GM12878 (cell line): ENCODE results near the gene CTIF. TPM values are rescaled to one million over a fixed set of nuclear protein-coding genes. Genes with fewer than 3 reads are reported as not detected.

ENCODE experiments used
- ATAC-seq: fragments of 200-7000 bp; cut with Tn5 transposase; 3 replicates; pipeline ENCODE4 v1.9.1; 2020; ENCODE audit warnings: mild to moderate bottlenecking, moderate library complexity
- BruUV-seq: library from RNA; stranded (reverse); fragments of 400-500 nt; replicated peaks from 2 replicates; lab custom pipeline; 2021; lab: Mats Ljungman, UMichigan
- CTCF ChIA-PET: fragments of 300-600 bp; sonication (Branson Sonifier 250); formaldehyde crosslinking; extraction: SDS; loops from one replicate; lab custom pipeline; 2021; ENCODE audit warnings: inconsistent platforms; lab: Yijun Ruan, JAX
- POLR2A ChIA-PET: fragments of 350-600 bp; formaldehyde crosslinking; extraction: SDS; loops from one replicate; lab custom pipeline; 2021; ENCODE audit warnings: inconsistent platforms; lab: Charles Lee
- RAD21 ChIA-PET: fragments of 300-600 bp; sonication (Branson Sonifier 250); formaldehyde crosslinking; loops from one replicate; lab custom pipeline; 2023; ENCODE audit warnings: antibody characterized with exemption; ENCODE audit not compliant: unreplicated experiment; lab: Charles Lee
- SMC1A ChIA-PET: fragments of 300-600 bp; sonication (Branson Sonifier 250); formaldehyde crosslinking; loops from one replicate; lab custom pipeline; 2023; ENCODE audit not compliant: unreplicated experiment, uncharacterized antibody; lab: Charles Lee
- DNase-seq: peaks from one replicate; pipeline ENCODE4 v3.0.0-alpha.2; 2011; ENCODE audit warnings: low read depth, low spot score
- FAIRE-seq: peaks from 3 replicates; lab custom pipeline; 2011; peaks lifted over from hg19 to GRCh38; lab: Jason Lieb, UNC
- H2AFZ ChIP-seq: 2 replicates; pipeline ENCODE4 v1.6.0; 2011; ENCODE audit warnings: low read depth, low read length, control low read depth; ENCODE audit not compliant: control insufficient read depth
- H3K27ac ChIP-seq: 2 replicates; pipeline ENCODE4 v1.5.1; 2011; ENCODE audit warnings: control low read depth; ENCODE audit not compliant: control insufficient read depth, insufficient read depth
- H3K27me3 ChIP-seq, 2 experiments: replicated peaks in 1 of 2; 2 replicates each; pipeline versions ENCODE4 v1.6.0 to v1.6.1; 2011; ENCODE audit warnings: low read length in 1 of 2; ENCODE audit not compliant: control insufficient read depth in 2 of 2, insufficient read depth in 2 of 2
- H3K36me3 ChIP-seq, 2 experiments: 2 replicates each; pipeline ENCODE4 v1.5.1; 2011; ENCODE audit warnings: low read length in 1 of 2; ENCODE audit not compliant: control insufficient read depth in 2 of 2, insufficient read depth in 2 of 2
- H3K4me1 ChIP-seq: 2 replicates; pipeline ENCODE4 v1.6.1; 2011; ENCODE audit warnings: mild to moderate bottlenecking, low read length, moderate library complexity, mixed read lengths; ENCODE audit not compliant: control insufficient read depth, insufficient read depth
- H3K4me2 ChIP-seq: 2 replicates; pipeline ENCODE4 v1.6.0; 2011; ENCODE audit warnings: control low read depth; ENCODE audit not compliant: control insufficient read depth, insufficient read depth
- H3K4me3 ChIP-seq: fragments of 200-600 bp; sonication (generic); 2 replicates; pipeline ENCODE4 v1.5.1; 2016
- H3K79me2 ChIP-seq: 2 replicates; pipeline ENCODE4 v1.6.0; 2011; ENCODE audit warnings: low read length; ENCODE audit not compliant: control insufficient read depth, insufficient read depth
- H3K9ac ChIP-seq: 2 replicates; pipeline ENCODE4 v1.8.0; 2011; ENCODE audit warnings: low read length, control low read depth, mixed read lengths; ENCODE audit not compliant: control insufficient read depth, insufficient read depth
- H3K9me3 ChIP-seq: replicated peaks from 3 replicates; pipeline ENCODE4 v1.5.1; 2011; ENCODE audit warnings: mild to moderate bottlenecking, low read length; ENCODE audit not compliant: control insufficient read depth, insufficient read depth
- H4K20me1 ChIP-seq: 2 replicates; pipeline ENCODE4 v1.6.0; 2011; ENCODE audit not compliant: control insufficient read depth, insufficient read depth
- CBFB ChIP-seq: IDR thresholded peaks from 2 replicates; pipeline ENCODE4 v1.6.1; 2016; ENCODE audit warnings: antibody characterized with exemption, low read depth
- CBX3 ChIP-seq: fragments of 200-600 bp; sonication (generic); IDR thresholded peaks from 2 replicates; pipeline ENCODE4 v1.6.1; 2016; ENCODE audit warnings: low read depth, borderline replicate concordance
- EZH2 ChIP-seq: IDR thresholded peaks from 2 replicates; pipeline ENCODE4 v1.6.1; 2012; ENCODE audit warnings: low read depth, mild to moderate bottlenecking, control low read depth, inconsistent platforms, low read length, borderline replicate concordance; ENCODE audit not compliant: control insufficient read depth
- MEF2B ChIP-seq: fragments of 450-650 bp; IDR thresholded peaks from 2 replicates; pipeline ENCODE4 v1.6.1; 2018; ENCODE audit warnings: mild to moderate bottlenecking, moderate library complexity; ENCODE audit not compliant: partially characterized antibody, poor library complexity, severe bottlenecking
- RBBP5 ChIP-seq: fragments of 200-600 bp; sonication (generic); conservative IDR thresholded peaks from 2 replicates; pipeline ENCODE4 v1.6.1; 2016
- RCOR1 ChIP-seq: conservative IDR thresholded peaks from 2 replicates; pipeline ENCODE4 v1.6.1; 2012; ENCODE audit warnings: low read depth, low read length, improper control_type of control experiment
- RFX5 ChIP-seq: IDR thresholded peaks from 2 replicates; pipeline ENCODE4 v1.6.1; 2011; ENCODE audit warnings: low read depth, low read length, improper control_type of control experiment
- RUNX3 ChIP-seq: IDR thresholded peaks from 2 replicates; pipeline ENCODE4 v1.6.1; 2012; ENCODE audit warnings: low read length, inconsistent platforms
- SMAD1 ChIP-seq: fragments of 450-650 bp; IDR thresholded peaks from 2 replicates; pipeline ENCODE4 v1.6.1; 2018; ENCODE audit warnings: mild to moderate bottlenecking, low read depth; ENCODE audit not compliant: partially characterized antibody
- SP1 ChIP-seq: IDR thresholded peaks from one replicate; pipeline ENCODE4 v1.6.1; 2011; ENCODE audit warnings: low read depth, low read length
- TCF12 ChIP-seq: IDR thresholded peaks from 2 replicates; pipeline ENCODE4 v1.6.1; 2011; ENCODE audit warnings: low read depth, mild to moderate bottlenecking, low read length
- YY1 ChIP-seq: IDR thresholded peaks from 2 replicates; pipeline ENCODE4 v1.6.1; 2011; ENCODE audit warnings: low read depth, mild to moderate bottlenecking, low read length
- ZNF24 ChIP-seq: fragments of 450-650 bp; IDR thresholded peaks from 2 replicates; pipeline ENCODE4 v1.6.1; 2017; ENCODE audit warnings: antibody characterized with exemption, mild to moderate bottlenecking
- WGBS: methylation state at CpG from one replicate; pipeline ENCODE4 v1.1.6; 2016; ENCODE audit warnings: low lambda C conversion rate; ENCODE audit not compliant: insufficient replicate concordance, insufficient coverage; ENCODE audit errors: missing lambda C conversion rate; 5-methylcytosine and 5-hydroxymethylcytosine counted together
- in situ Hi-C: fragments of 300-500 bp; cut with MboI; formaldehyde crosslinking; loops from 9 replicates; pipeline ENCODE4 v1.14.3; 2018; ENCODE audit warnings: mixed read lengths
- intact Hi-C: fragments of 100-400 bp; cut with micrococcal nuclease; formaldehyde crosslinking; loops from one replicate; pipeline ENCODE4 v1.14.2; 2022; ENCODE audit not compliant: unreplicated experiment
- polyA plus RNA-seq, 11 experiments: library from polyadenylated mRNA; depleted of rRNA in 4 of 11; unstranded in 6 of 11; stranded (reverse) in 5 of 11; fragments of >200 nt; fragmentation: Nextera tagmentation in 4 of 11; fragmentation: Illumina TruSeq in 1 of 11; extraction: Ambion mirVana in 4 of 11; extraction: Trizol in 1 of 11; gene quantifications; 1 replicate in 1 of 11; 2 replicates in 10 of 11; pipeline versions ENCODE4 v1.2.1 to v1.2.3, GENCODE V29; 2011 to 2016; ENCODE audit warnings: inconsistent platforms in 2 of 11, missing spikeins in 2 of 11, low read depth in 1 of 11
- total RNA-seq, 4 experiments: library from RNA; depleted of rRNA in 3 of 4; stranded (reverse); fragments of >200 nt in 3 of 4; fragmentation: Illumina TruSeq in 1 of 4; extraction: Trizol in 1 of 4; gene quantifications; 2 replicates each; pipeline versions ENCODE4 v1.2.1 to v1.2.3, GENCODE V29; 2013 to 2021

Gene CTIF
- total and polyA plus RNA-seq, 10 of the 15 experiments (the other 5 are each of a cell fraction or from before 2014, with no cell fraction given): 0.06 to 11.6 (median 2.5) TPM

DNA sequence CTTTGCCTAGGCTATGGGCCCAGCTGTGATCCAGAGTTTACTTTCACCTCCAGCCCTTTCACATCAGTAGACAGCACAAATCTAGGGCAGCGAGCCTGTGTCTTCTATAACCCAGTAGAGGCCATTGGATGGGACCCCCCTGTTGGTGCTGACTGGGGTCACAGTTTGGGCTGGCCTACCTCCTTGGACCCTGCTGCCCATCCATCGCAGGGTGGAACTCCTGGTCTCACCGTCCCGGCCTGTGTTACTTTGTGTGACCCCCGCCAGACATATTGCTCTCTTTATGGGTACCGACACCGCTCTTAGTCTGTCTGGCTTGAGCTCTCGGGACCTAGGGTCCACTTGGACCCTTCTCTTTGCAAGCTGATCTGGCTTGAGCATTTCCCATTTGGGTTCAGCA, 157.4 kb downstream of the CTIF start:
- ChIA-PET POLR2A (interaction anchor here (0.6 kb wide), 1 partner anchor 78 kb away, joined by 3 read pairs; no protein-coding TSS in a partner anchor), CTCF (no interaction called here), RAD21 (no interaction called here), SMC1A (interaction anchor here (0.8 to 1.5 kb wide), 2 partner anchors 9 to 58 kb away, joined by 3 to 4 read pairs; no protein-coding TSS in a partner anchor)
- no peak overlapping the region for H3K27ac ChIP-seq
- no peak for TF ChIP-seq RUNX3
- no peak for TF ChIP-seq MEF2B
- DNase-seq: no peak
- no peak overlapping the region for H3K9ac ChIP-seq
- in situ Hi-C loops: loop anchor here (25.0 kb wide), 1 partner anchor 716 kb away; no protein-coding TSS in a partner anchor
- no peak overlapping the region for H3K4me2 ChIP-seq
- ATAC-seq: no peak
- no peaks in the 10 kb centered on the region for H3K79me2 ChIP-seq
- intact Hi-C loops: no loop called here
- 95% methylated on average over 8 of the region's 8 CpGs for WGBS
- H3K9me3 ChIP-seq: no peaks in the 10 kb centered on the region
- no peak for FAIRE-seq
- H3K27me3 ChIP-seq: no peaks in the 10 kb centered on the region
- BruUV-seq: no TSS peak
- H3K36me3 ChIP-seq: no peaks in the 10 kb centered on the region
- H3K4me1 ChIP-seq: peaks cover 16% of the 10 kb centered on the region
- no peak overlapping the region for H2AFZ ChIP-seq
- H3K4me3 ChIP-seq: no peak overlapping the region
- H4K20me1 ChIP-seq: no peaks in the 10 kb centered on the region

DNA sequence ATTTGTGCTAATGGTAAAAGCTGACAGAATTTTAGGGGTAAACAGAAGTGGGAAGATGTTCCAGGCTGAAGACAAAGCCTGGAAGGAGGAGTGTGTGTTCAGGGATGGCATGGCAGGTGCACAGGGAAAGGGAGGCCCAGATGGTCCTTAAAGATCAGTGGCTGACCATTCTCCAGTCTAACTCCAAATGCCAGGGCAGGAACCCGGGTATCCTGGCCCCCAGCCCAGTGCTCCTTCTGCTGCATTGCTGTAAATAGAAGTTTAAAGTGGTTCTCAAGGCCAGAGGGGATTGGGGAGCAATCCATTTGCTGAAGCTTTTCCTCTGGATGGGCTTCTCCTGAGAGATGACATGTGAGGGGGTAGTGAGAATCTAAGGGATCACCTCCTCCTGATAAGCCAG, 158.6 kb downstream of the CTIF start:
- CTCF ChIA-PET: interaction anchor here (0.8 kb wide), 1 partner anchor 13 kb away, joined by 3 read pairs; no protein-coding TSS in a partner anchor
- H3K4me3 ChIP-seq: no peak overlapping the region

More for the DNA sequence above, 158.6 kb downstream of the CTIF start:
- intact Hi-C loops (no loop called here), in situ Hi-C loops (loop anchor here (25.0 kb wide), 1 partner anchor 715 kb away; no protein-coding TSS in a partner anchor)
- DNase-seq: no peak
- Histone ChIP-seq H2AFZ (no peak overlapping the region), H3K4me1 (peaks cover 16% of the 10 kb centered on the region), H3K27me3 (no peaks in the 10 kb centered on the region), H4K20me1 (no peaks in the 10 kb centered on the region), H3K9ac (no peak overlapping the region), H3K27ac (no peak overlapping the region), H3K79me2 (no peaks in the 10 kb centered on the region)
- SMC1A ChIA-PET: interaction anchor here (1.5 kb wide), 1 partner anchor 57 kb away, joined by 3 read pairs; no protein-coding TSS in a partner anchor
- TF ChIP-seq SMAD1 (no peak), ZNF24 (no peak), EZH2 (no peak), YY1 (no peak), RCOR1 (no peak), RFX5 (no peak), SP1 (no peak), RBBP5 (no peak), CBFB (no peak), CBX3 (no peak), TCF12 (no peak)
- TF ChIP-seq, all 136 proteins: peak for 0
- H3K4me2 ChIP-seq: no peak overlapping the region
- no peaks in the 10 kb centered on the region for H3K9me3 ChIP-seq
- RAD21 ChIA-PET: interaction anchor here (0.6 kb wide), 2 partner anchors 467 to 1028 kb away, joined by 3 read pairs; no protein-coding TSS in a partner anchor
- POLR2A ChIA-PET: no interaction called here
- H3K36me3 ChIP-seq: no peaks in the 10 kb centered on the region
- ATAC-seq (no peak), FAIRE-seq (no peak)
- WGBS: 100% methylated on average over 1 of the region's 1 CpG
- BruUV-seq: no TSS peak
